ENCODE data around the gene TNFAIP6. TPM values are rescaled to one million over a fixed set of nuclear protein-coding genes. Genes with fewer than 3 reads are reported as not detected.
"Not testable (repeated sequence)": the region's sequence is repeated elsewhere in the genome, so short reads cannot be mapped to it uniquely, and the experiment has no call there.

TNFAIP6 gene
- total RNA-seq, 1 experiment from 2014 or later: 2.4 TPM

DNA sequence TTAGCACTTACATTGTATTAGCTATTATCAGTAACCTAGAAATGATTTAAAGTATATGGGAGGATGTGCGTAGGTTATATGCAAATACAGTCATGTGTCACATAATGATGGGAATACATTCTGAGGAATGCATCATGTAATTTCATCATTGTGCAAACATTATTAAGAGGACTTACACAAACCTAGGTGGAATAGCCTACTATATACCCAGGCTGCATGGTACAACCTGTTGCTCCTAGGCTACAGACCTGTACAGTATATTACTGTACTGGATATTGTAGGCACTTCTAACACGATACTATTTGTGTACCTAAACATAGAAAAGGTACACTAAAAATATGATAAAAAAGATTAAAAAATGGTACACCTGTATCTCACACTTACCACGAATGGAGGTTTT is 60.3 kb downstream of the TNFAIP6 start:
- DNase-seq (ENCODE audit: low read depth): no peak

DNA sequence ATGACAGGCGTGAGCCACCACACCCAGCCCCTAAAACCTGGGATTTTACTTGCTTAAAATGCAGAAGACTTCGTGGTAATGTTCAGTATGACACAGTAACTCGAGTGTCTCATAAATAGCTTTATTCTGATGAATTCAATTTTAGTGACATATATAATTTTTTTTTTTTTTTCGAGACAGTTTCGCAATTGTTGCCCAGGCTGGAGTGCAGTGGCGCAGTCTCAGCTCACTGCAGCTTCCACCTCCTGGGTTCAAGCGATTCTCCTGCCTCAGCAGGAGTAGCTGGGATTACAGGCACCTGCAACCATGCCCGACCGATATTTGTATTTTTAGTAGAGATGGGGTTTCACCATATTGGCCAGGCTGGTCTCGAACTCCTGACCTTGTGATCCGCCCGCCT is 64.3 kb downstream of the TNFAIP6 start:
- DNase-seq (ENCODE audit: low read depth): not testable (repeated sequence)

DNA sequence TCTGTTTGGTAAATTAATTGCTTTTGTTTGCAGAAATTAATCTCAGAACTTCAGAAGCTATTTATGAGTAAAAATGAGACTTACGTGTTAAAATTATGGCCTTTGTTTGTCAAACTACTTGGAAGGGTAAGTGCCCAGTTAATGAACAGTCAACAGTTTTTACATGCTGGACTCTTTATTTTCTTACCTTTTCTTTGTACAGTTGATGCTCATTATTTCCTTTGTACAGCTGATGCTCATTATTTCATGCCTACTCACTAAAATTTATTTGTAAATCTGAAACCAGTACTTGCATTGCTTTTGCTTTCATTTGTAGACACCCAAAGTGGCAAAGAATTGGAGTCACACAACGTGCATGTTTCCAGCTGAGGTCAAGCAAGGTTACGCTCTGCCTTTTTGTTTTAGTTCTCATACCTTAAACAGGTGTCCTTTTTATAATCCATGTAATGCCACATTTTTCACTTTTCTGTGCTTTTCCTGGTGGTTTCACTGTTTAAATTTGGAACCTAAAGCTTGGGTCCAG is 65.6 kb downstream of the TNFAIP6 start:
- no peak for DNase-seq (ENCODE audit: low read depth)

DNA sequence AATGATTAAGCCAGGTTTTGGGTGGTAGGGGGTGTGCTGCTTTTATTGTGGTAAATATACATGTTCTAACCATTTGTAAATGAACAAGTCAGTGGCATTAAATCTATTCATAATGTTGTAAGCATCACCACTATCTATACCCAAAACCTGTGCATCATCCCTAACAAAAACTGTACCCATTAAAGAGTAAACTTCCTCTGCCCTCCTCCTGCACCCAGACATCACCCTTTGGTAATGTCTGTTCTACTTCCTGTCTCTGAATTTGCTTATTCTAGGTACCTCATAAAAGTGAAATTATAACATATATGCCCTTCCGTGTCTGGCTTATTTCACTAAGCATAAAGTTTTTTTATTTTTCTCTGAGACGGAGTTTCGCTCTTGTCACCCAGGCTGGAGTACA is 66.4 kb downstream of the TNFAIP6 start:
- no peak for DNase-seq (ENCODE audit: low read depth)

Other genes with a start within 250 kb of the TNFAIP6 start
- 0.57 and 0.83 TPM in 2 replicates for gene RBM43, start 95.7 kb upstream of the TNFAIP6 start, total RNA-seq (2014; rRNA removed; shearing (Covaris generic))
- gene NMI, start 67.9 kb upstream of the TNFAIP6 start, total RNA-seq (2014; rRNA removed; shearing (Covaris generic)): 32.9 and 39.1 TPM in 2 replicates
- gene RIF1, start 52.3 kb downstream of the TNFAIP6 start, total RNA-seq (2014; rRNA removed; shearing (Covaris generic)): 45.9 and 56.1 TPM in 2 replicates

Data from Daoy (cell line).